ENCODE measurements around the gene TDRD12.

TDRD12 gene

GRCh38 chr19:32812571-32812970 lies 93.0 kb downstream of the TDRD12 start:
- H3K4me3 ChIP-seq (ENCODE audit: control insufficient read depth, low read depth, low read length), result no peak overlapping the region
- TF ChIP-seq CTCF (conservative IDR thresholded peaks at IDR 0.05; ENCODE audit: control insufficient read depth, insufficient read depth, low read depth, low read length), result no peak
- DNase-seq (ENCODE audit: low read depth), result no peak

- no peak overlapping the region for H3K4me3 ChIP-seq (ENCODE audit: control insufficient read depth, low read depth, low read length)
- TF ChIP-seq CTCF (conservative IDR thresholded peaks at IDR 0.05; ENCODE audit: control insufficient read depth, insufficient read depth, low read depth, low read length), result no peak
- no peak for DNase-seq (ENCODE audit: low read depth)
Observed at GRCh38 chr19:32813862-32814425, 94.4 kb downstream of the TDRD12 start.

- H3K4me3 ChIP-seq (ENCODE audit: control insufficient read depth, low read depth, low read length), result no peak overlapping the region
- TF ChIP-seq CTCF (conservative IDR thresholded peaks at IDR 0.05; ENCODE audit: control insufficient read depth, insufficient read depth, low read depth, low read length), result no peak
- no peak for DNase-seq (ENCODE audit: low read depth)
Observed at GRCh38 chr19:32814624-32815023, 95.1 kb downstream of the TDRD12 start.

GRCh38 chr19:32816555-32817099 lies 97.1 kb downstream of the TDRD12 start:
- no peak for TF ChIP-seq CTCF (conservative IDR thresholded peaks at IDR 0.05; ENCODE audit: control insufficient read depth, insufficient read depth, low read depth, low read length)
- no peak overlapping the region for H3K4me3 ChIP-seq (ENCODE audit: control insufficient read depth, low read depth, low read length)
- DNase-seq (ENCODE audit: low read depth), result no peak

- no peak for DNase-seq (ENCODE audit: low read depth)
- no peak for TF ChIP-seq CTCF (conservative IDR thresholded peaks at IDR 0.05; ENCODE audit: control insufficient read depth, insufficient read depth, low read depth, low read length)
- H3K4me3 ChIP-seq (ENCODE audit: control insufficient read depth, low read depth, low read length), result no peak overlapping the region
Observed at GRCh38 chr19:32817569-32818476, 98.3 kb downstream of the TDRD12 start.

GRCh38 chr19:32818536-32818935 lies 99.0 kb downstream of the TDRD12 start:
- no peak for DNase-seq (ENCODE audit: low read depth)
- no peak for TF ChIP-seq CTCF (conservative IDR thresholded peaks at IDR 0.05; ENCODE audit: control insufficient read depth, insufficient read depth, low read depth, low read length)
- H3K4me3 ChIP-seq (ENCODE audit: control insufficient read depth, low read depth, low read length), result no peak overlapping the region
